ENCODE data around the gene TSEN54. TPM values are rescaled to one million over a fixed set of nuclear protein-coding genes. Genes with fewer than 3 reads are reported as not detected.

The TSEN54 gene
- total and polyA plus RNA-seq, 12 donors = 17.9 to 67.8 (median 26.4) TPM

GRCh38 chr17:75514299-75514918 lies 1.9 kb upstream of the TSEN54 start:
- Histone ChIP-seq H3K4me1 (replicated peaks in 1 of 2) (peaks cover 26 to 62% of the 10 kb centered on the region in 2 donors), H3K9me3 (replicated peaks in 1 of 3) (no peaks in the 10 kb centered on the region), H3K27ac (peak overlapping the region in 4 of 5 donors; percentile 66 to 93 (median 86)), H3K4me3 (peak overlapping the region in 3 of 4 donors; percentile 48 to 94 (median 74)), H3K36me3 (replicated peaks in 1 of 2) (peaks cover 0 to 8% of the 10 kb centered on the region in 2 donors), H3K27me3 (no peaks in the 10 kb centered on the region)
- 2 to 20% (median 13%) methylated on average over 4 to 15 of the region's 15 CpGs for WGBS, 4 donors
- intact Hi-C loops (cut with DNase I) = loop anchor here in 1 of 2 donors (5.0 to 10.0 kb wide), 2 partner anchors 37 to 190 kb away; no protein-coding TSS in a partner anchor
- TF ChIP-seq POLR2A (IDR thresholded peaks at IDR 0.05) (peak in 1 of 2 donors; percentile 68), CTCF (IDR thresholded peaks at IDR 0.05) (no peak)
- peak; percentile 77 to 86 (median 83) for DNase-seq

GRCh38 chr17:75514919-75515495 lies 1.3 kb upstream of the TSEN54 start:
- intact Hi-C loops (cut with DNase I) = loop anchor here (5.0 to 10.0 kb wide), 3 partner anchors 38 to 190 kb away; no protein-coding TSS in a partner anchor
- 0 to 1% (median 1%) methylated on average over 9 to 50 of the region's 50 CpGs for WGBS, 4 donors
- peak in 4 of 7 donors; percentile 38 to 56 (median 47) for DNase-seq
- Histone ChIP-seq H3K4me1 (replicated peaks in 1 of 2) (peaks cover 26 to 56% of the 10 kb centered on the region in 2 donors), H3K27me3 (no peaks in the 10 kb centered on the region), H3K4me3 (peak overlapping the region in 3 of 4 donors; percentile 48 to 94 (median 74)), H3K27ac (peak overlapping the region in 4 of 5 donors; percentile 66 to 93 (median 86)), H3K36me3 (replicated peaks in 1 of 2) (peaks cover 0 to 10% of the 10 kb centered on the region in 2 donors), H3K9me3 (replicated peaks in 1 of 3) (no peaks in the 10 kb centered on the region)
- no peak for TF ChIP-seq CTCF (IDR thresholded peaks at IDR 0.05)
- TF ChIP-seq POLR2A (IDR thresholded peaks at IDR 0.05) = peak in 1 of 2 donors; percentile 54

- Histone ChIP-seq H3K4me1 (replicated peaks in 1 of 2) (peaks cover 26 to 49% of the 10 kb centered on the region in 2 donors), H3K9me3 (replicated peaks in 1 of 3) (no peaks in the 10 kb centered on the region), H3K27ac (peak within 1 kb of the TSS; percentile 6 to 93 (median 86)), H3K4me3 (peak within 1 kb of the TSS; percentile 48 to 94 (median 61)), H3K36me3 (replicated peaks in 1 of 2) (peaks cover 0 to 12% of the 10 kb centered on the region in 2 donors), H3K27me3 (no peaks in the 10 kb centered on the region)
- intact Hi-C loops (cut with DNase I) = loop anchor here (5.0 to 10.0 kb wide), 2 partner anchors 88 to 191 kb away; no protein-coding TSS in a partner anchor
- TF ChIP-seq POLR2A (IDR thresholded peaks at IDR 0.05) = no peak
- TF ChIP-seq CTCF (IDR thresholded peaks at IDR 0.05) = peak; percentile 91 to 99 (median 97)
- WGBS, 4 donors = 0 to 1% (median 1%) methylated on average over 6 to 78 of the region's 78 CpGs; no CpG with 5 or more reads in 1 of the 4 donors
- peak; percentile 97 to 99 (median 98) for DNase-seq
These were observed 653 bp upstream of the TSEN54 start, which contains the start of gene CASKIN2 for GRCh38 chr17:75515496-75516254. CASKIN2 (minus strand) TSS chr17:75515537; CDS start chr17:75513804, 1,733 bp downstream.
